ENCODE measurements around the gene FOXP3.

DNA sequence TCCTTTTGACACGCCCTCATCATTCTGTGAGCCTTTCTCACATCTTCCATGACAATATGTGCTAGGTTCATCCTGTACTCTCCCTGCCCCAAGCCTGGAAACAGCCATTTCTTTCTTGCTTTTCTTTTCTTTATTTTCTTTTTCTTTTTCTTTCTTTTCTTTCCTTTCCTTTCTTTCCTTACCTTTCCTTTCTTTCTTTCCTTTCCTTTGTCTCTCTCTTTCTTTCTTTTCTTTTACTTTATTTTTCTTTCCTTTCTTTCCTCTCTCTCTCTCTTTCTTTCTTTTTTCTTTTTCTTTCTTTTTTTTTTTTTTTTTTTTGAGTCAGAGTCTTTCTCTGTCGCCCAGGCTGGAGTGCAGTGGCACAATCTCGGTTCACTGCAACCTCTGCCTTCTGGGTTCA, 19.7 kb upstream of the FOXP3 start:
- no peak for TF ChIP-seq POLR2A (IDR thresholded peaks at IDR 0.05; ENCODE audit: low read length)
- TF ChIP-seq GATA1 (IDR thresholded peaks at IDR 0.05; ENCODE audit: low read depth, low read length) = no peak
